ENCODE measurements around the gene MYOD1. TPM values are rescaled to one million over a fixed set of nuclear protein-coding genes. Genes with fewer than 3 reads are reported as not detected.

The MYOD1 gene
- total RNA-seq, 1 donor from 2014 or later, result not detected

GRCh38 chr11:17700991-17701390 lies 18.4 kb upstream of the MYOD1 start:
- H3K4me3 ChIP-seq, result no peak overlapping the region
- H3F3A ChIP-seq (ENCODE audit: low read depth), result no peaks in the 10 kb centered on the region
- no peaks in the 10 kb centered on the region for H3K36me3 Mint-ChIP-seq
- H3K9me3 Mint-ChIP-seq, result peaks cover 3% of the 10 kb centered on the region
- peaks cover 9% of the 10 kb centered on the region for H3K4me1 ChIP-seq
- no peaks in the 10 kb centered on the region for H3K79me2 ChIP-seq (ENCODE audit: low read depth)
- no peak overlapping the region for H3K4me2 ChIP-seq
- H3K27me3 ChIP-seq, result peaks cover 33% of the 10 kb centered on the region
- TF ChIP-seq EZH2phosphoT487 (IDR thresholded peaks at IDR 0.05) (no peak), CTCF (IDR thresholded peaks at IDR 0.05) (no peak), EZH2 (IDR thresholded peaks at IDR 0.05) (no peak)
- H3K4me3 Mint-ChIP-seq, result no peak overlapping the region
- peaks cover 4% of the 10 kb centered on the region for H3K4me1 Mint-ChIP-seq
- H2AFZ ChIP-seq (replicated peaks), result no peak overlapping the region
- no peak overlapping the region for H3K9ac ChIP-seq
- H3K9me3 ChIP-seq (ENCODE audit: low read depth), result no peaks in the 10 kb centered on the region
- no peak for DNase-seq (ENCODE audit: low spot score)
- H3K27me3 Mint-ChIP-seq (ENCODE audit: insufficient read depth, low read depth), result peaks cover 17% of the 10 kb centered on the region
- no peaks in the 10 kb centered on the region for H3K36me3 ChIP-seq
- no peak overlapping the region for H3K27ac Mint-ChIP-seq
- no peak overlapping the region for H3K27ac ChIP-seq
- no peaks in the 10 kb centered on the region for H4K20me1 ChIP-seq (ENCODE audit: low read depth)

- H3K9me3 Mint-ChIP-seq, result peaks cover 3% of the 10 kb centered on the region
- TF ChIP-seq EZH2phosphoT487 (IDR thresholded peaks at IDR 0.05) (no peak), CTCF (IDR thresholded peaks at IDR 0.05) (no peak), EZH2 (IDR thresholded peaks at IDR 0.05) (no peak)
Observed at GRCh38 chr11:17702876-17703275, 16.5 kb upstream of the MYOD1 start.

GRCh38 chr11:17703951-17704350 lies 15.4 kb upstream of the MYOD1 start:
- no peak for DNase-seq (ENCODE audit: low spot score)
- Histone ChIP-seq H3K4me3 (no peak overlapping the region), H3K9ac (no peak overlapping the region), H4K20me1 (ENCODE audit: low read depth) (no peaks in the 10 kb centered on the region), H3K79me2 (ENCODE audit: low read depth) (no peaks in the 10 kb centered on the region), H3K4me1 (peaks cover 6% of the 10 kb centered on the region), H3K36me3 (no peaks in the 10 kb centered on the region), H3K27me3 (peaks cover 10% of the 10 kb centered on the region), H3K4me2 (no peak overlapping the region), H2AFZ (replicated peaks) (no peak overlapping the region), H3F3A (ENCODE audit: low read depth) (no peaks in the 10 kb centered on the region), H3K9me3 (ENCODE audit: low read depth) (no peaks in the 10 kb centered on the region), H3K27ac (no peak overlapping the region)
- Mint-ChIP-seq H3K27me3 (ENCODE audit: insufficient read depth, low read depth) (peaks cover 7% of the 10 kb centered on the region), H3K9me3 (peaks cover 3% of the 10 kb centered on the region), H3K4me1 (no peaks in the 10 kb centered on the region), H3K36me3 (no peaks in the 10 kb centered on the region), H3K27ac (no peak overlapping the region), H3K4me3 (no peak overlapping the region)
- TF ChIP-seq EZH2 (IDR thresholded peaks at IDR 0.05) (no peak), EZH2phosphoT487 (IDR thresholded peaks at IDR 0.05) (no peak), CTCF (IDR thresholded peaks at IDR 0.05) (no peak)

More at GRCh38 chr11:17702876-17703275, 16.5 kb upstream of the MYOD1 start:
- H3K4me3 ChIP-seq, result no peak overlapping the region
- H3K4me2 ChIP-seq, result no peak overlapping the region
- H3K27ac Mint-ChIP-seq, result no peak overlapping the region
- H3F3A ChIP-seq (ENCODE audit: low read depth), result no peaks in the 10 kb centered on the region
- no peaks in the 10 kb centered on the region for H3K4me1 Mint-ChIP-seq
- H3K36me3 Mint-ChIP-seq, result no peaks in the 10 kb centered on the region
- H3K79me2 ChIP-seq (ENCODE audit: low read depth), result no peaks in the 10 kb centered on the region
- peaks cover 6% of the 10 kb centered on the region for H3K4me1 ChIP-seq
- no peak overlapping the region for H2AFZ ChIP-seq (replicated peaks)
- H3K9ac ChIP-seq, result no peak overlapping the region
- no peaks in the 10 kb centered on the region for H3K9me3 ChIP-seq (ENCODE audit: low read depth)
- no peak for DNase-seq (ENCODE audit: low spot score)
- no peaks in the 10 kb centered on the region for H3K36me3 ChIP-seq
- H3K27me3 ChIP-seq, result peaks cover 16% of the 10 kb centered on the region
- H3K4me3 Mint-ChIP-seq, result no peak overlapping the region
- no peak overlapping the region for H3K27ac ChIP-seq
- peaks cover 8% of the 10 kb centered on the region for H3K27me3 Mint-ChIP-seq (ENCODE audit: insufficient read depth, low read depth)
- H4K20me1 ChIP-seq (ENCODE audit: low read depth), result no peaks in the 10 kb centered on the region
